22Rv1 (cell line): ENCODE results near the gene C1orf74.
A peak's percentile ranks its signal among the peaks of the same experiment; 100 is the strongest.

ENCODE experiments used
- H3K27ac ChIP-seq: fragments of 450-650 bp; 2 replicates; pipeline ENCODE4 v1.5.1; 2017
- ZFX ChIP-seq: fragments of 450-650 bp; IDR thresholded peaks from 2 replicates; pipeline ENCODE4 v1.6.1; 2017; ENCODE audit warnings: antibody characterized with exemption, borderline replicate concordance
- TF ChIP-seq, protein P1 (sequence below): fragments of 450-650 bp; IDR thresholded peaks from 2 replicates; pipeline ENCODE4 v1.5.1; 2017; ENCODE audit warnings: mild to moderate bottlenecking

Gene C1orf74

DNA sequence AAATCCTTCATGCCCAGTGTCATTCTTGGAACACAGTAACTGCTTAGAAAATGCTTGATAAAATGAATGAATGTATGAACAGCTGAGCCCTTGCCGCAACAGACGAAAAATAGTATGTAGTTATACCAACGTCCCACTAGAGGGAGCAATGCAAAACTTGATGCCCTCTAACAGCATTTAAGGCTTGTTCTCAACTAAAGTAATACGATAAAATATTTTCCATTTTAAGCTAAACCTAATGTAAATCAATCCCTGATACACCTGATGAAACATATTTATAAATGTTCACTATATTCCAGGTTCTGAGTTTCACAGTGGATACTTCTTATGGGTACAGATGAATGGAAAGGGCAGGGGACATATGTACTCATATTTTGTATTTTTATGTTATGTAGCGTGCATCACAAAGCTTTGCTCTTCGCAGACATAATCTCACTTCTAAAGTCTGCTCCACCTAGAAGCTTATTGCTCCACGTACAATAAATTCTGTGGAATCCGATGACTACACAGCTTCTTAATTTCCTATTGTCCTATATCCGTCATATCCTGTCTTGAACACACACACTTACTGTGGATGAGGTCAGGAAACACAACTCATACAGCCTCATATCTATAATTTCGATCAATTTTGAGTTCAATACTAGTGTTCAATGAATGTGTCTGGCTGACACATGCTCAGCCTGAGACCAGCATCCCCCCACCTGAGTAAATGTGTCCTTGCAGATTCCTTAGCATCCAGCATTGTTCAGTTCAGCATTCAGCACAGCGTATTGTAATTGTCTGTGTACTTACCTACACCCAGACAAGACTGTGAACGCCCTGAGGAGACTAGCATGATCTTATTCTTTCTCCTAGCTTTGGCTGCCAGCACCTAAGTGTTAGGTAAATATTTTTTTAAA, 39.0 kb upstream of the C1orf74 start:
- TF ChIP-seq ZFX, result no peak
- TF ChIP-seq, protein P1, sequence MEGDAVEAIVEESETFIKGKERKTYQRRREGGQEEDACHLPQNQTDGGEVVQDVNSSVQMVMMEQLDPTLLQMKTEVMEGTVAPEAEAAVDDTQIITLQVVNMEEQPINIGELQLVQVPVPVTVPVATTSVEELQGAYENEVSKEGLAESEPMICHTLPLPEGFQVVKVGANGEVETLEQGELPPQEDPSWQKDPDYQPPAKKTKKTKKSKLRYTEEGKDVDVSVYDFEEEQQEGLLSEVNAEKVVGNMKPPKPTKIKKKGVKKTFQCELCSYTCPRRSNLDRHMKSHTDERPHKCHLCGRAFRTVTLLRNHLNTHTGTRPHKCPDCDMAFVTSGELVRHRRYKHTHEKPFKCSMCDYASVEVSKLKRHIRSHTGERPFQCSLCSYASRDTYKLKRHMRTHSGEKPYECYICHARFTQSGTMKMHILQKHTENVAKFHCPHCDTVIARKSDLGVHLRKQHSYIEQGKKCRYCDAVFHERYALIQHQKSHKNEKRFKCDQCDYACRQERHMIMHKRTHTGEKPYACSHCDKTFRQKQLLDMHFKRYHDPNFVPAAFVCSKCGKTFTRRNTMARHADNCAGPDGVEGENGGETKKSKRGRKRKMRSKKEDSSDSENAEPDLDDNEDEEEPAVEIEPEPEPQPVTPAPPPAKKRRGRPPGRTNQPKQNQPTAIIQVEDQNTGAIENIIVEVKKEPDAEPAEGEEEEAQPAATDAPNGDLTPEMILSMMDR, result peak; percentile 98
- peak overlapping the region; percentile 57 for H3K27ac ChIP-seq

DNA sequence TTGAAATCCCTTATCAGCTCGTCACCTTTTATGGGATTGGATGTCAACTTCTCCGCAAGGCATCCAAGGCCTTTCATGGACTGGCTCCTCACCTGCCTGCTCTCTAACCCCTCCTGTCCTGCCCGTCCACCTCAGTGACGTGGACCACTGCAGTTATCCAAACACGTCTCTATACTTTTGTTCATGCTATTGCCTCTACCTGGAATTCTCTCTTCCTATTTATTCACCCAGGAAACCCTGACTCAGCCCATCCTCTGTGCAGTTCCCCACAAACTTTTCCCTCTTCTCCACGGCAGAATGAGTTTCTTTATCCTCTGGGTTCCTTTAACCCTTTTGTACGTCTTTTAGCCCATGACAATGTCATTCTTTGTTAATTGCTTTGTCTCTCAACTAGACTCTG, 38.3 kb upstream of the C1orf74 start:
- no peak for TF ChIP-seq ZFX
- TF ChIP-seq, protein P1, result no peak
- H3K27ac ChIP-seq, result no peak overlapping the region

DNA sequence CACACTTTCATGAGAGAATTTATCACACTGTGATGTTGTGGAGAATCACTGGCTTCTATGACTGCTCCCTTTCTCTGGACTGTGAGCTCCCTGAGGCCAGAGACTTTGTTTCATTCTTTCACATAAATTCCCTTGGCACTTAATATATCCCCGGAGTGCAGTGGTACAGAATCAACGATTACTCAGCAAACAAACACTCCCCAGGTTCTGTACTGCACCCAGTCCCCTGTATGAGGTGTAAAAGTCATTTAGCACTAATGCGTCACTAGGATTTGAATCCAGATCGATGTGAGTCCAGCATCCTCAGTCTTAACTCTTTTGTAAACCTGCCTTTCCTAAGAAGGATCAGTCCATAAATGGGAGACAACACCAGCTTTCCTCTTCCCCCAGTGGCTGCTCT, 36.6 kb upstream of the C1orf74 start:
- no peak overlapping the region for H3K27ac ChIP-seq
- TF ChIP-seq, protein P1, result no peak
- no peak for TF ChIP-seq ZFX

DNA sequence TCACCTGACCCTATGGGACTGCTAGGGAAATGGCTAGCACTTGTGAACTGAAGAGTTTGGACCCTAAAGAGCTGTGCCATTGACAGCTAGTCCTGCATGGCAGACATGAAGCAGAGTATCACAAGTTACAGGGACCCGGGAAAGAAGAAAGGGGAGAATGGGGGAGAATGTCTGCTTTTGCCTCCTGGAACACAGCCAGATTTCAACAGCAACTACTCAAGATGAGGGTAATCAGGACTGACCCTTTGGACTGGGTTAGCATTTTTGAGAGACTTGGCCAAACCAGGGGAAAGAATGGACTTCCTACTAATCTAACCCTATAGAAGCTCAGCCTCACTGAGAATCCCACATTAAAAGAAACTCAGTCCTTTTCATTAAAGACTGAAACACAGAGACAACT, 34.7 kb upstream of the C1orf74 start:
- no peak for TF ChIP-seq ZFX
- TF ChIP-seq, protein P1, result no peak
- H3K27ac ChIP-seq, result no peak overlapping the region

DNA sequence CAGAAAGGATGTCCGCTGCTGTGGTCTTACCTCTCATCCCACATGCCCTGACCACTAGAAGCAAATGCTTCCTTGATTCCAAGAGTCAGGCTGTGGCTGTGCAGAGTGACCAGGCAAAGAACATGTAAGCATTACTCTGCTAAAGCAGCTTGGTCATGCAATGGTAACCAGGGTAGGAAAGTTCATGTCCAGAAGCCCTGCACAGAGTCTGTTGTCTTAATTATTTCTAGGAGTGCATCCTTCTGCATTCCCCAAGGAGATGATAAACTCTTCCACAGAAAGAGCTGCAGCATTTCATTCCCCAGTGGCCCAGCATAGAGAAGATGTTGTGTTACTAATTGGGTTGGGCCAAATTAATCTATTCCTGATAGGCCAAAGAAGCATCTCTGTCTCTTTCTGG, 33.3 kb upstream of the C1orf74 start:
- no peak for TF ChIP-seq ZFX
- TF ChIP-seq, protein P1, result no peak
- H3K27ac ChIP-seq, result no peak overlapping the region

DNA sequence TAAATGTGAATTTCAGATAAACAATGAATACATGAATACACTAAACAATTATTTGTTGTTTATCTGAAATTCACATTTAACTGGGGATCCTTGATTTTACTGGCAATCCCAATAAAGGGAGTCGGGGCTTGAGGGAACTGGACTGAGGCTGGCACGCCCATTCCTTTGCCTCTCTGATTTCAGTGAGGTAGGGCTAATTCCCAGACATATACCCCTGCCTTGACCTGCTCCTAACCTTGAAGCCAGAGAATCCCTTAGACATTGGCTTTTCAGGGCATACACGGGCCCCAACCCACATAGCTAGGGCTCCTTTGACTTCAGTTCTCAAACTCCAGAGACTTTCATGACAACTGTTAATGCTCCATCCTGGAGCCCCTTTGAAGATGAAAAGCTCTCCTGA, 32.6 kb upstream of the C1orf74 start:
- no peak for TF ChIP-seq ZFX
- TF ChIP-seq, protein P1, result no peak
- no peak overlapping the region for H3K27ac ChIP-seq

DNA sequence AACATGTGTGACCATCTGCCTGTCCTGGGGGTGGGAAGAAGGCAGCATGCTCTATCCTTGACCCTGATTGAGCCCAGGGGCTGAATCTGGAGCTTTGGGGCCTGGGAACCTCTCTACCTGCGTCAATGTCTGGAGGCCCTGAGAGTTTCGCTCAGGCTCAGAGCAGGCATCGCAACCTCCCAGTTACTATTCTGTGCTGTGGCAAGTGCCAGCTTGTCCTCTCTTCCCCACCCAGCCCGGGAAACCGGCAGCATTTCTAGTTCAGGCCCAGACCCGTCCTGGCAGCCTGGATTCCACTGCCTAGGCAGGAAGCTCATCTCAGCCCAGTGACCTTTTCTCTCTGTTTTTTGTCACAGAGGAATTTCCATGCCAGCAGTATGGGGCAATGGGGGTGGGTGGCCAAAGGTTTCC, 31.6 kb upstream of the C1orf74 start:
- H3K27ac ChIP-seq, result no peak overlapping the region
- no peak for TF ChIP-seq ZFX
